PC-3 (cell line): ENCODE data around the gene C3orf33. TPM values are rescaled to one million over a fixed set of nuclear protein-coding genes. Genes with fewer than 3 reads are reported as not detected.

Source experiments
- ATAC-seq: fragments of 200-7000 bp; cut with Tn5 transposase; 2 replicates; pipeline ENCODE4 v1.9.1; 2020; ENCODE audit warnings: mild to moderate bottlenecking, moderate library complexity
- BruUV-seq: library from RNA; stranded (reverse); fragments of 400-500 nt; replicated peaks from 2 replicates; lab custom pipeline; 2021; lab: Mats Ljungman, UMichigan
- CTCF ChIA-PET: fragments of 300-600 bp; sonication (Branson Sonifier 250); formaldehyde crosslinking; loops from one replicate; lab custom pipeline; 2022; ENCODE audit warnings: antibody characterized with exemption; lab: Charles Lee
- POLR2A ChIA-PET: fragments of 300-600 bp; sonication (Branson Sonifier 250); formaldehyde crosslinking; loops from one replicate; lab custom pipeline; 2022; ENCODE audit warnings: antibody characterized with exemption; ENCODE audit not compliant: unreplicated experiment; lab: Charles Lee
- DNase-seq: peaks from one replicate; pipeline ENCODE4 v3.0.0-alpha.2; 2015
- H2AFZ ChIP-seq: fragments of 300-600 bp; sonication (generic); 2 replicates; pipeline ENCODE4 v1.6.0; 2016; ENCODE audit warnings: antibody characterized with exemption, low read length
- H3F3A ChIP-seq: fragments of 300-600 bp; sonication (generic); one replicate; pipeline ENCODE4 v1.6.0; 2017; ENCODE audit warnings: antibody characterized with exemption, low read length, control low read depth, mild to moderate bottlenecking; ENCODE audit not compliant: unreplicated experiment
- H3K27ac ChIP-seq: fragments of 300-600 bp; sonication (generic); 2 replicates; pipeline ENCODE4 v1.5.1; 2016; ENCODE audit warnings: mild to moderate bottlenecking, low read length
- H3K27me3 ChIP-seq: fragments of 300-600 bp; sonication (generic); 2 replicates; pipeline ENCODE4 v1.6.1; 2016; ENCODE audit warnings: low read length, mixed read lengths
- H3K36me3 ChIP-seq: fragments of 300-600 bp; sonication (generic); 2 replicates; pipeline ENCODE4 v1.6.1; 2016; ENCODE audit warnings: low read depth, mixed run types, low read length, mixed read lengths
- H3K4me1 ChIP-seq: fragments of 300-600 bp; sonication (generic); 2 replicates; pipeline ENCODE4 v1.5.1; 2016; ENCODE audit warnings: low read length; ENCODE audit not compliant: insufficient read depth
- H3K4me2 ChIP-seq: fragments of 300-600 bp; sonication (generic); 2 replicates; pipeline ENCODE4 v1.6.0; 2016; ENCODE audit warnings: low read length
- H3K4me3 ChIP-seq: fragments of 300-600 bp; sonication (generic); 2 replicates; pipeline ENCODE4 v1.5.1; 2016; ENCODE audit warnings: mild to moderate bottlenecking, low read length, mixed read lengths
- H3K79me2 ChIP-seq: fragments of 300-600 bp; sonication (generic); 2 replicates; pipeline ENCODE4 v1.6.1; 2017; ENCODE audit warnings: low read length, mixed read lengths
- H3K9ac ChIP-seq: fragments of 300-600 bp; sonication (generic); 2 replicates; pipeline ENCODE4 v1.6.0; 2016; ENCODE audit warnings: mild to moderate bottlenecking, low read length
- H3K9me2 ChIP-seq: fragments of 300-600 bp; sonication (generic); replicated peaks from 2 replicates; pipeline ENCODE4 v1.6.1; 2016; ENCODE audit warnings: mixed run types, low read length, mixed read lengths
- H3K9me3 ChIP-seq: fragments of 300-600 bp; sonication (generic); 2 replicates; pipeline ENCODE4 v1.6.1; 2016; ENCODE audit warnings: low read length, mixed read lengths
- H4K20me1 ChIP-seq: fragments of 300-600 bp; sonication (generic); 2 replicates; pipeline ENCODE4 v1.6.1; 2016; ENCODE audit warnings: low read length, mixed read lengths
- EZH2 ChIP-seq: fragments of 300-600 bp; sonication (generic); IDR thresholded peaks from one replicate; pipeline ENCODE4 v1.6.1; 2017; ENCODE audit warnings: antibody characterized with exemption, mild to moderate bottlenecking, low read length; ENCODE audit not compliant: unreplicated experiment
- EZH2phosphoT487 ChIP-seq: fragments of 300-600 bp; sonication (generic); IDR thresholded peaks from 2 replicates; pipeline ENCODE4 v1.6.1; 2018; ENCODE audit warnings: mild to moderate bottlenecking, antibody characterized with exemption, low read length, borderline replicate concordance
- intact Hi-C: fragments of 100-400 bp; cut with micrococcal nuclease; formaldehyde crosslinking; loops from 2 replicates; pipeline ENCODE4 v1.9.0; 2023
- total RNA-seq: library from RNA; depleted of rRNA; stranded (reverse); fragments of >200 nt; gene quantifications from 2 replicates; pipeline ENCODE4 v1.2.3, GENCODE V29; 2014
- TF ChIP-seq, protein P1 (sequence below): fragments of 300-600 bp; sonication (generic); conservative IDR thresholded peaks from 2 replicates; pipeline ENCODE4 v1.5.1; 2017; ENCODE audit warnings: antibody characterized with exemption, low read depth, mild to moderate bottlenecking, low read length

The C3orf33 gene
- total RNA-seq, 1 experiment from 2014 or later, result 3.5 TPM

GRCh38 chr3:155782390-155782953 is 23.6 kb downstream of the C3orf33 start:
- Histone ChIP-seq H3K36me3 (peaks cover 17% of the 10 kb centered on the region; the same call in 1 of the 2 replicates), H3K4me3 (no peak overlapping the region), H3K27me3 (no peaks in the 10 kb centered on the region), H3K79me2 (no peaks in the 10 kb centered on the region), H3K27ac (no peak overlapping the region), H3K9me3 (peaks cover 7% of the 10 kb centered on the region; the same call in 1 of the 2 replicates), H3K4me1 (no peaks in the 10 kb centered on the region), H3F3A (peaks cover 5% of the 10 kb centered on the region), H4K20me1 (no peaks in the 10 kb centered on the region), H3K9ac (no peak overlapping the region), H2AFZ (no peak overlapping the region), H3K9me2 (no peaks in the 10 kb centered on the region), H3K4me2 (no peak overlapping the region)
- ChIA-PET POLR2A (no interaction called here), CTCF (no interaction called here)
- peak; percentile 66 for ATAC-seq
- DNase-seq, result peak; percentile 71
- BruUV-seq, result no TSS peak
- intact Hi-C loops, result no loop called here
- no peak for TF ChIP-seq EZH2
- TF ChIP-seq, protein P1, sequence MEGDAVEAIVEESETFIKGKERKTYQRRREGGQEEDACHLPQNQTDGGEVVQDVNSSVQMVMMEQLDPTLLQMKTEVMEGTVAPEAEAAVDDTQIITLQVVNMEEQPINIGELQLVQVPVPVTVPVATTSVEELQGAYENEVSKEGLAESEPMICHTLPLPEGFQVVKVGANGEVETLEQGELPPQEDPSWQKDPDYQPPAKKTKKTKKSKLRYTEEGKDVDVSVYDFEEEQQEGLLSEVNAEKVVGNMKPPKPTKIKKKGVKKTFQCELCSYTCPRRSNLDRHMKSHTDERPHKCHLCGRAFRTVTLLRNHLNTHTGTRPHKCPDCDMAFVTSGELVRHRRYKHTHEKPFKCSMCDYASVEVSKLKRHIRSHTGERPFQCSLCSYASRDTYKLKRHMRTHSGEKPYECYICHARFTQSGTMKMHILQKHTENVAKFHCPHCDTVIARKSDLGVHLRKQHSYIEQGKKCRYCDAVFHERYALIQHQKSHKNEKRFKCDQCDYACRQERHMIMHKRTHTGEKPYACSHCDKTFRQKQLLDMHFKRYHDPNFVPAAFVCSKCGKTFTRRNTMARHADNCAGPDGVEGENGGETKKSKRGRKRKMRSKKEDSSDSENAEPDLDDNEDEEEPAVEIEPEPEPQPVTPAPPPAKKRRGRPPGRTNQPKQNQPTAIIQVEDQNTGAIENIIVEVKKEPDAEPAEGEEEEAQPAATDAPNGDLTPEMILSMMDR, result no peak

GRCh38 chr3:155780291-155780690 is 25.8 kb downstream of the C3orf33 start:
- Histone ChIP-seq H3K4me2 (no peak overlapping the region), H3F3A (peaks cover 5% of the 10 kb centered on the region), H4K20me1 (no peaks in the 10 kb centered on the region), H3K27me3 (no peaks in the 10 kb centered on the region), H3K4me1 (no peaks in the 10 kb centered on the region), H3K9ac (no peak overlapping the region), H3K9me2 (no peaks in the 10 kb centered on the region), H3K79me2 (no peaks in the 10 kb centered on the region), H3K9me3 (peaks cover 7% of the 10 kb centered on the region; the same call in 1 of the 2 replicates), H2AFZ (no peak overlapping the region), H3K27ac (no peak overlapping the region), H3K4me3 (no peak overlapping the region), H3K36me3 (peaks cover 17% of the 10 kb centered on the region; the same call in 1 of the 2 replicates)
- ATAC-seq, result no peak
- BruUV-seq, result no TSS peak
- POLR2A ChIA-PET, result no interaction called here
- TF ChIP-seq EZH2phosphoT487 (no peak), EZH2 (no peak)
- TF ChIP-seq, protein P1, result no peak
- no peak for DNase-seq
- intact Hi-C loops, result no loop called here
- CTCF ChIA-PET, result no interaction called here

- H3K9me2 ChIP-seq, result no peaks in the 10 kb centered on the region
- H3K4me1 ChIP-seq, result no peaks in the 10 kb centered on the region
- no peak overlapping the region for H3K27ac ChIP-seq
- POLR2A ChIA-PET, result no interaction called here
- CTCF ChIA-PET, result no interaction called here
- peaks cover 17% of the 10 kb centered on the region; the same call in 1 of the 2 replicates for H3K36me3 ChIP-seq
- H4K20me1 ChIP-seq, result no peaks in the 10 kb centered on the region
- no peaks in the 10 kb centered on the region for H3K27me3 ChIP-seq
- peaks cover 5% of the 10 kb centered on the region for H3F3A ChIP-seq
- H3K9me3 ChIP-seq, result peaks cover 7% of the 10 kb centered on the region; the same call in 1 of the 2 replicates
- H3K79me2 ChIP-seq, result no peaks in the 10 kb centered on the region
- H3K4me3 ChIP-seq, result no peak overlapping the region
- no peak for ATAC-seq
- no peak overlapping the region for H3K4me2 ChIP-seq
- H3K9ac ChIP-seq, result no peak overlapping the region
- TF ChIP-seq EZH2 (no peak), EZH2phosphoT487 (no peak)
- TF ChIP-seq, protein P1, result no peak
- intact Hi-C loops, result no loop called here
- H2AFZ ChIP-seq, result no peak overlapping the region
- no peak for DNase-seq
- no TSS peak for BruUV-seq
Measured at GRCh38 chr3:155778462-155778861, 27.6 kb downstream of the C3orf33 start.
